ENCODE data around the gene CRYGN.

CRYGN gene

GRCh38 chr7:151410405-151411390, 29.2 kb downstream of the CRYGN start:
- H3K4me3 ChIP-seq (ENCODE audit: low read depth, low read length), result no peak overlapping the region
- no peak for TF ChIP-seq CTCF (IDR thresholded peaks at IDR 0.05; ENCODE audit: borderline replicate concordance, insufficient read depth, low read depth, low read length)

- no peak within 1 kb of the TSS for H3K4me3 ChIP-seq (ENCODE audit: low read depth, low read length)
- TF ChIP-seq CTCF (IDR thresholded peaks at IDR 0.05; ENCODE audit: borderline replicate concordance, insufficient read depth, low read depth, low read length), result no peak
Measured at GRCh38 chr7:151409667-151410404, 30.1 kb downstream of the CRYGN start, which contains the start of gene WDR86. Gene WDR86 (minus strand): TSS chr7:151410038. CDS start chr7:151409589, 449 bp downstream.

GRCh38 chr7:151408839-151409666, 30.9 kb downstream of the CRYGN start:
- no peak for TF ChIP-seq CTCF (IDR thresholded peaks at IDR 0.05; ENCODE audit: borderline replicate concordance, insufficient read depth, low read depth, low read length)
- no peak overlapping the region for H3K4me3 ChIP-seq (ENCODE audit: low read depth, low read length)

GRCh38 chr7:151408498-151408838, 31.5 kb downstream of the CRYGN start:
- TF ChIP-seq CTCF (IDR thresholded peaks at IDR 0.05; ENCODE audit: borderline replicate concordance, insufficient read depth, low read depth, low read length), result no peak
- no peak overlapping the region for H3K4me3 ChIP-seq (ENCODE audit: low read depth, low read length)

GRCh38 chr7:151406886-151407583, 32.9 kb downstream of the CRYGN start:
- no peak overlapping the region for H3K4me3 ChIP-seq (ENCODE audit: low read depth, low read length)
- TF ChIP-seq CTCF (IDR thresholded peaks at IDR 0.05; ENCODE audit: borderline replicate concordance, insufficient read depth, low read depth, low read length), result no peak
